ENCODE data around the gene TPD52L1. TPM values are rescaled to one million over a fixed set of nuclear protein-coding genes. Genes with fewer than 3 reads are reported as not detected.

The TPD52L1 gene
- total and polyA plus RNA-seq, 2 of the 4 experiments (the other 2 are of a cell fraction): 10.2 to 13.5 TPM

GRCh38 chr6:125213939-125214338 lies 60.4 kb downstream of the TPD52L1 start:
- Histone ChIP-seq H3K27me3 (ENCODE audit: control insufficient read depth, insufficient read depth, low read length) (no peaks in the 10 kb centered on the region), H2BK15ac (ENCODE audit: low read depth, low read length) (no peak overlapping the region), H2AFZ (replicated peaks; ENCODE audit: low read length, poor library complexity) (no peak overlapping the region), H3K9me1 (ENCODE audit: insufficient read depth, low read length) (no peaks in the 10 kb centered on the region; the same call in 1 of the 2 replicates), H3K4ac (ENCODE audit: low read depth, low read length) (no peak overlapping the region), H4K91ac (ENCODE audit: insufficient read depth, low read depth, low read length) (no peak overlapping the region), H3K23ac (ENCODE audit: low read depth, low read length) (no peak overlapping the region), H3K36me3 (ENCODE audit: control insufficient read depth, insufficient read depth, low read length) (no peaks in the 10 kb centered on the region), H3K79me1 (ENCODE audit: low read depth in 1 of 2, low read length in 2 of 2) (no peaks in the 10 kb centered on the region), H3K4me2 (ENCODE audit: low read depth, low read length) (no peak overlapping the region), H3K4me3 (ENCODE audit: insufficient read depth, low read depth, low read length) (no peak overlapping the region), H2AK5ac (ENCODE audit: low read depth, low read length) (no peak overlapping the region), H4K20me1 (ENCODE audit: insufficient read depth, low read length) (no peaks in the 10 kb centered on the region), H3K56ac (ENCODE audit: extremely low read depth, insufficient read depth, low read length) (no peak overlapping the region), H2BK5ac (ENCODE audit: low read depth, low read length, poor library complexity, severe bottlenecking) (no peak overlapping the region), H2AK9ac (replicated peaks; ENCODE audit: low read depth, low read length, poor library complexity) (no peak overlapping the region), H2BK120ac (ENCODE audit: low read depth, low read length) (no peak overlapping the region), H3K9ac (ENCODE audit: low read depth, low read length) (no peak overlapping the region), H3K4me1 (ENCODE audit: control insufficient read depth, insufficient read depth, low read length) (0 out of 2 replicates have a peak, but pooled peaks cover 2% of the 10 kb centered on the region), H3K18ac (ENCODE audit: low read depth, low read length) (no peak overlapping the region), H3K9me3 (ENCODE audit: control insufficient read depth, insufficient read depth, low read length) (no peaks in the 10 kb centered on the region), H4K5ac (ENCODE audit: low read depth, low read length) (no peak overlapping the region), H2BK20ac (ENCODE audit: low read depth, low read length) (no peak overlapping the region), H4K8ac (ENCODE audit: low read depth in 2 of 2, low read length in 2 of 2) (no peak overlapping the region), H3K27ac (ENCODE audit: insufficient read depth, low read length) (no peak overlapping the region), H3K14ac (replicated peaks; ENCODE audit: low read depth, low read length) (no peak overlapping the region)
- in situ Hi-C loops (cut with MboI; ENCODE audit: low sequenced_read_pairs): no loop called here
- dilution Hi-C loops (cut with HindIII; ENCODE audit: low sequenced_read_pairs, unreplicated experiment): no loop called here
- no peak for DNase-seq
- no TSS peak for BruUV-seq (replicated peaks)
- POLR2A ChIA-PET (ENCODE audit: unreplicated experiment): no interaction called here
- WGBS, 2 experiments (ENCODE audit: extremely low coverage in 2 of 2, insufficient read length in 1 of 2): no CpG with 5 or more reads among the region's 3 CpGs
- TF ChIP-seq RFX5 (IDR thresholded peaks at IDR 0.05; ENCODE audit: low read depth, low read length) (no peak), BHLHE40 (IDR thresholded peaks at IDR 0.05; ENCODE audit: low read depth, low read length) (no peak)
- ATAC-seq (ENCODE audit: low read depth): no peak
- CTCF ChIA-PET: no interaction called here
- intact Hi-C loops (cut with micrococcal nuclease): no loop called here

Data from IMR-90 (cell line).